Endodermal cell (in vitro differentiated cells): ENCODE data around the gene RDH11. TPM values are rescaled to one million over a fixed set of nuclear protein-coding genes. Genes with fewer than 3 reads are reported as not detected.
"Not testable (repeated sequence)": the region's sequence is repeated elsewhere in the genome, so short reads cannot be mapped to it uniquely, and the experiment has no call there.

Source experiments
- DNase-seq: peaks from one replicate; pipeline ENCODE4 v3.0.0-alpha.2; 2017
- H3K27ac ChIP-seq: 2 replicates; pipeline ENCODE4 v1.5.1; 2013; ENCODE audit warnings: mild to moderate bottlenecking, low read depth, low read length, moderate library complexity
- H3K27me3 ChIP-seq: 2 replicates; pipeline ENCODE4 v1.6.1; 2013; ENCODE audit warnings: mild to moderate bottlenecking, low read length, moderate library complexity; ENCODE audit not compliant: insufficient read depth, control insufficient read depth, poor library complexity, severe bottlenecking
- H3K36me3 ChIP-seq: 2 replicates; pipeline ENCODE4 v1.7.0; 2013; ENCODE audit warnings: mild to moderate bottlenecking, low read length, moderate library complexity; ENCODE audit not compliant: control insufficient read depth, insufficient read depth
- H3K4me1 ChIP-seq: one replicate; pipeline ENCODE4 v1.7.0; 2013; ENCODE audit warnings: low read length; ENCODE audit not compliant: control insufficient read depth, insufficient read depth
- H3K4me3 ChIP-seq: 2 replicates; pipeline ENCODE4 v1.5.1; 2013; ENCODE audit warnings: mild to moderate bottlenecking, low read length, moderate library complexity
- H3K9ac ChIP-seq: 2 replicates; pipeline ENCODE4 v1.6.1; 2013; ENCODE audit warnings: mild to moderate bottlenecking, low read length, moderate library complexity; ENCODE audit not compliant: poor library complexity, severe bottlenecking; ENCODE audit errors: extremely low read depth
- H3K9me3 ChIP-seq: 2 replicates; pipeline ENCODE4 v1.6.1; 2013; ENCODE audit warnings: mild to moderate bottlenecking, low read length, moderate library complexity; ENCODE audit not compliant: control insufficient read depth
- H3K27ac Mint-ChIP-seq: 2 replicates; pipeline ENCODE4 v1.8.0; 2020; ENCODE audit warnings: mixed read lengths
- H3K27me3 Mint-ChIP-seq: 2 replicates; pipeline ENCODE4 v1.8.0; 2021; ENCODE audit warnings: mild to moderate bottlenecking, mixed read lengths; ENCODE audit not compliant: insufficient read depth
- H3K36me3 Mint-ChIP-seq: 2 replicates; pipeline ENCODE4 v1.8.0; 2020; ENCODE audit warnings: low read depth, mixed read lengths
- H3K4me1 Mint-ChIP-seq: 2 replicates; pipeline ENCODE4 v1.8.0; 2020; ENCODE audit warnings: mixed read lengths
- H3K4me3 Mint-ChIP-seq: 2 replicates; pipeline ENCODE4 v1.8.0; 2020; ENCODE audit warnings: mild to moderate bottlenecking, moderate library complexity, mixed read lengths
- H3K9me3 Mint-ChIP-seq: 2 replicates; pipeline ENCODE4 v1.8.0; 2020; ENCODE audit warnings: mild to moderate bottlenecking, mixed read lengths
- WGBS, 2 experiments: methylation state at CpG; one replicate each; pipeline versions ENCODE4 v1.1.5 to v1.1.7; 2013; ENCODE audit warnings: missing lambda C conversion rate in 2 of 2, mixed read lengths in 1 of 2; ENCODE audit not compliant: insufficient coverage in 1 of 2, insufficient read length in 1 of 2; 5-methylcytosine and 5-hydroxymethylcytosine counted together
- total RNA-seq, 2 donors: library from RNA; stranded (reverse); fragmentation: NEBNext Ultra II Directional in 1 of 2; extraction: Animal tissue kit (Norgen Biotek cat#: 25700) in 1 of 2; gene quantifications; 2 replicates in 1 of 2; 3 replicates in 1 of 2; pipeline ENCODE4 v1.2.1, GENCODE V29; 2021
- TF ChIP-seq, protein P1 (sequence below): fragments of 200-600 bp; sonication (generic); conservative IDR thresholded peaks from 2 replicates; pipeline ENCODE4 v1.5.0; 2021; ENCODE audit warnings: antibody characterized with exemption, mild to moderate bottlenecking

RDH11 gene
- total RNA-seq, 2 donors from 2014 or later = 73.5 to 75.0 TPM

DNA sequence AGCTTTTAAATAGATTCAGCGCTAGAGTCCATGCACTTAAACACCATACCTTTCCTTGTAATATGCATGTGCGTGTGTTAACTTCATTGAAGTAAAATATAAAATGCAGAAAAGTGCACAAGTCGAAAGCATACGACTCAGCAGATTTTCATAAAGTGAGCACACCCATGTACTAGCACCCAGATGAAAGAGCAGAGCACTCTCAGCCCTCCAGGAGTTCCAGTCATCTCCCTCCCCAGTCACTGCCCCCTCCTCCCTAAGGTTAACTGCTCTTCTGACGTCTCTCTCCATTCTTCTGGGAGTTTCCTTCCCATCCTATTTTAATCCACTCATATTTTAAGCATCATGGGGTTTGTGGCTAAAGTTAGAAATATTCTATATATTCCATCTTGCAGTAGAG is 26.3 kb upstream of the RDH11 start:
- 78 to 100% methylated on average over 1 to 5 of the region's 5 CpGs for WGBS, 2 experiments

GRCh38 chr14:67719866-67720265 is 24.3 kb upstream of the RDH11 start:
- no peak for DNase-seq
- peaks cover 13% of the 10 kb centered on the region for H3K27me3 Mint-ChIP-seq
- no peak overlapping the region for H3K4me3 Mint-ChIP-seq
- Histone ChIP-seq H3K9ac (no peak overlapping the region), H3K36me3 (no peaks in the 10 kb centered on the region), H3K27ac (no peak overlapping the region), H3K4me3 (no peak overlapping the region), H3K4me1 (no peaks in the 10 kb centered on the region), H3K27me3 (peaks cover 16% of the 10 kb centered on the region), H3K9me3 (no peaks in the 10 kb centered on the region)
- no peaks in the 10 kb centered on the region for H3K36me3 Mint-ChIP-seq
- no peaks in the 10 kb centered on the region for H3K9me3 Mint-ChIP-seq
- peaks cover 4% of the 10 kb centered on the region for H3K4me1 Mint-ChIP-seq
- TF ChIP-seq, protein P1, sequence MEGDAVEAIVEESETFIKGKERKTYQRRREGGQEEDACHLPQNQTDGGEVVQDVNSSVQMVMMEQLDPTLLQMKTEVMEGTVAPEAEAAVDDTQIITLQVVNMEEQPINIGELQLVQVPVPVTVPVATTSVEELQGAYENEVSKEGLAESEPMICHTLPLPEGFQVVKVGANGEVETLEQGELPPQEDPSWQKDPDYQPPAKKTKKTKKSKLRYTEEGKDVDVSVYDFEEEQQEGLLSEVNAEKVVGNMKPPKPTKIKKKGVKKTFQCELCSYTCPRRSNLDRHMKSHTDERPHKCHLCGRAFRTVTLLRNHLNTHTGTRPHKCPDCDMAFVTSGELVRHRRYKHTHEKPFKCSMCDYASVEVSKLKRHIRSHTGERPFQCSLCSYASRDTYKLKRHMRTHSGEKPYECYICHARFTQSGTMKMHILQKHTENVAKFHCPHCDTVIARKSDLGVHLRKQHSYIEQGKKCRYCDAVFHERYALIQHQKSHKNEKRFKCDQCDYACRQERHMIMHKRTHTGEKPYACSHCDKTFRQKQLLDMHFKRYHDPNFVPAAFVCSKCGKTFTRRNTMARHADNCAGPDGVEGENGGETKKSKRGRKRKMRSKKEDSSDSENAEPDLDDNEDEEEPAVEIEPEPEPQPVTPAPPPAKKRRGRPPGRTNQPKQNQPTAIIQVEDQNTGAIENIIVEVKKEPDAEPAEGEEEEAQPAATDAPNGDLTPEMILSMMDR = no peak
- no peak overlapping the region for H3K27ac Mint-ChIP-seq
- WGBS, 2 experiments = 79% methylated on average over 2 of the region's 2 CpGs; no CpG with 5 or more reads in 1 of the 2 experiments

More for the DNA sequence above, 26.3 kb upstream of the RDH11 start:
- Histone ChIP-seq H3K9me3 (peaks cover under 1% of the 10 kb centered on the region), H3K4me1 (no peaks in the 10 kb centered on the region), H3K9ac (no peak overlapping the region), H3K27ac (no peak overlapping the region), H3K4me3 (no peak overlapping the region), H3K36me3 (no peaks in the 10 kb centered on the region), H3K27me3 (peaks cover 16% of the 10 kb centered on the region)
- H3K4me1 Mint-ChIP-seq = peaks cover 4% of the 10 kb centered on the region
- no peak overlapping the region for H3K4me3 Mint-ChIP-seq
- H3K27ac Mint-ChIP-seq = no peak overlapping the region
- peaks cover 16% of the 10 kb centered on the region for H3K27me3 Mint-ChIP-seq
- no peaks in the 10 kb centered on the region for H3K36me3 Mint-ChIP-seq
- peaks cover 6% of the 10 kb centered on the region for H3K9me3 Mint-ChIP-seq
- no peak for DNase-seq
- TF ChIP-seq, protein P1 = no peak

GRCh38 chr14:67719385-67719784 is 23.8 kb upstream of the RDH11 start:
- not testable (repeated sequence) for H3K4me3 Mint-ChIP-seq, DNase-seq, H3K9ac ChIP-seq, H3K4me3 ChIP-seq, H3K27ac ChIP-seq, H3K4me1 ChIP-seq, H3K4me1 Mint-ChIP-seq, H3K27ac Mint-ChIP-seq, H3K9me3 Mint-ChIP-seq, H3K9me3 ChIP-seq, H3K36me3 ChIP-seq, H3K36me3 Mint-ChIP-seq
- 83 to 86% methylated on average over 2 to 3 of the region's 3 CpGs for WGBS, 2 experiments
- peaks cover 16% of the 10 kb centered on the region for H3K27me3 ChIP-seq
- peaks cover 11% of the 10 kb centered on the region for H3K27me3 Mint-ChIP-seq

- H3K4me1 Mint-ChIP-seq = peaks cover 4% of the 10 kb centered on the region
- peaks cover 6% of the 10 kb centered on the region for H3K27me3 Mint-ChIP-seq
- TF ChIP-seq, protein P1 = no peak
Observed at GRCh38 chr14:67718265-67718664, 22.7 kb upstream of the RDH11 start.

More at GRCh38 chr14:67718265-67718664, 22.7 kb upstream of the RDH11 start:
- H3K27me3 ChIP-seq = peaks cover 16% of the 10 kb centered on the region
- peaks cover 3% of the 10 kb centered on the region for H3K9me3 Mint-ChIP-seq
- H3K9me3 ChIP-seq = no peaks in the 10 kb centered on the region
- no peak overlapping the region for H3K9ac ChIP-seq
- H3K4me3 ChIP-seq = no peak overlapping the region
- H3K4me3 Mint-ChIP-seq = no peak overlapping the region
- H3K27ac ChIP-seq = no peak overlapping the region
- 63 to 90% methylated on average over 1 to 2 of the region's 2 CpGs for WGBS, 2 experiments
- no peak overlapping the region for H3K27ac Mint-ChIP-seq
- DNase-seq = no peak
- H3K36me3 ChIP-seq = no peaks in the 10 kb centered on the region
- H3K36me3 Mint-ChIP-seq = no peaks in the 10 kb centered on the region
- H3K4me1 ChIP-seq = no peaks in the 10 kb centered on the region
